Endothelial cell of hepatic sinusoid (primary cell): ENCODE measurements around the gene RNF43.
"Not testable (repeated sequence)": the region's sequence is repeated elsewhere in the genome, so short reads cannot be mapped to it uniquely, and the experiment has no call there.

Experiments
- in situ Hi-C: cut with HindIII; loops from 2 replicates; pipeline ENCODE4 v1.10.0; 2017; ENCODE audit warnings: low sequenced_read_pairs

RNF43 gene

GRCh38 chr17:58410714-58411407, 6.5 kb downstream of the RNF43 start:
- in situ Hi-C loops, result no loop called here

- in situ Hi-C loops, result no loop called here
These were observed 7.9 kb downstream of the RNF43 start for GRCh38 chr17:58409432-58409831.

- in situ Hi-C loops, result no loop called here
These were observed 14.0 kb downstream of the RNF43 start for GRCh38 chr17:58403311-58403710.

GRCh38 chr17:58402679-58403078, 14.7 kb downstream of the RNF43 start:
- in situ Hi-C loops, result no loop called here

- in situ Hi-C loops, result no loop called here
These were observed 15.3 kb downstream of the RNF43 start for GRCh38 chr17:58402047-58402446.

GRCh38 chr17:58401287-58401686, 16.0 kb downstream of the RNF43 start:
- in situ Hi-C loops, result no loop called here

GRCh38 chr17:58400826-58401225, 16.5 kb downstream of the RNF43 start:
- in situ Hi-C loops, result no loop called here

- in situ Hi-C loops, result no loop called here
These were observed 17.4 kb downstream of the RNF43 start for GRCh38 chr17:58399974-58400373.

GRCh38 chr17:58398574-58399266, 18.6 kb downstream of the RNF43 start:
- in situ Hi-C loops, result no loop called here

GRCh38 chr17:58397421-58397820, 19.9 kb downstream of the RNF43 start:
- in situ Hi-C loops, result not testable (repeated sequence)

- in situ Hi-C loops, result no loop called here
These were observed 21.2 kb downstream of the RNF43 start for GRCh38 chr17:58396173-58396572.

GRCh38 chr17:58394534-58395223, 22.7 kb downstream of the RNF43 start:
- in situ Hi-C loops, result no loop called here

- in situ Hi-C loops, result no loop called here
These were observed 25.9 kb downstream of the RNF43 start for GRCh38 chr17:58391302-58391984.

GRCh38 chr17:58390884-58391283, 26.4 kb downstream of the RNF43 start:
- in situ Hi-C loops, result no loop called here

GRCh38 chr17:58388302-58389190, 28.8 kb downstream of the RNF43 start:
- in situ Hi-C loops, result loop anchor here (5.0 kb wide), 1 partner anchor 36 kb away; the partner anchor contains the start of gene SUPT4H1

- in situ Hi-C loops, result loop anchor here (5.0 kb wide), 1 partner anchor 36 kb away; the partner anchor contains the start of gene SUPT4H1
These were observed 29.5 kb downstream of the RNF43 start for GRCh38 chr17:58387834-58388233.

GRCh38 chr17:58386708-58387107, 30.6 kb downstream of the RNF43 start:
- in situ Hi-C loops, result loop anchor here (5.0 kb wide), 1 partner anchor 34 kb away; the partner anchor contains the start of gene SUPT4H1

- in situ Hi-C loops, result loop anchor here (5.0 kb wide), 1 partner anchor 33 kb away; the partner anchor contains the start of gene SUPT4H1
These were observed 31.9 kb downstream of the RNF43 start for GRCh38 chr17:58385359-58385899.

GRCh38 chr17:58384897-58385296, 32.4 kb downstream of the RNF43 start:
- in situ Hi-C loops, result loop anchor here (5.0 kb wide), 2 partner anchors 33 to 98 kb away; partner anchors contain the start of gene SUPT4H1
